HG03025 (cell line): Measurements from ENCODE around the gene G3BP2.
A peak's percentile ranks its signal among the peaks of the same experiment; 100 is the strongest.
"Not testable (repeated sequence)": the region's sequence is repeated elsewhere in the genome, so short reads cannot be mapped to it uniquely, and the experiment has no call there.

Source experiments
- ATAC-seq: cut with Tn5 transposase; IDR thresholded peaks from one replicate; pipeline ENCODE4 v1.9.1; 2021; ENCODE audit warnings: mild to moderate bottlenecking, moderate library complexity; ENCODE audit not compliant: unreplicated experiment, low FRiP score

G3BP2 gene

DNA sequence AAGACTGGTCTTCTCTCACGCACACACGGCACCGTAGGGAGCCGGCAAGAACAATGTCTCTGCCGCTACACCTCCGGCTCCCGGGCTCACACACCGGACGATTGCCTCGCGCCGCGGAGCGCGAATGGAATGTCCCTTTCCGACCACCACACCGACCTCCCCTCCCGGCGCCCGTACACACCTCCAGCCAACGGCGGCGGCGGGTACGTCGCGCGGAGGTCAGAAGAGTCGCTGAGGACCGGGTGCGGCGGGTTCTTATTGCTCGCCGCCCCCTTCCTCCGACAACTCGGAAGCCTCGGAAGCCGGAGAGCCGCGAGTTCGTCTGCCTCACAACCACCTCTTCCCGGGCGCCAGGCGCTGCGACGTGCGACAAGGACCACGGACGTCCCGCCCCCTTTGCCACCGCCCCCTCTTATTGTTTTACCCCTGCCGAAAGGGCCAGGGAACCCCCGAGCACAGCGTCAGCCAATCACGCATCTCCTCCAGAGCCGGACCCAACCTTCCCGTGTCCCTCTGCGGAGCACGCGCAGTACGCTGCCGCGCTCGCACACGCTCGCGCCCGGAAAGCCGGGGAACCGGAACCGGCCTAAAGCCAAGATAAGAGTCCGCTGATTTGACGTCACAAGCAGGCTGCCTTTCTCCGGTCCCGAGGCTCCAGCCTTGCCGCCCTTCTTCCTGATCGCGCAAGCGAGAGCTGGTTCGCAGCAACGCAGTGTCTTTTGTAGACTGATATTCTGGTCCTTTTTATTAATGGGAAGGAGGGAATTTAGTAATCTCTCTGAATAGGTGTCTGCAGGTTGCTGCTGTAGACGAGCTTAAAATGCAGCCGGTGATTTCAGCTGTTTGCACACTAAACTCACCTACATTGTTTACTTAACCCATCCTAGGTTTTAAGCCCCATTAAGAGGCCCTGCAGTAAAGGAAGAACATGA lies at the start of gene G3BP2:
G3BP2 (minus strand) TSS at position 385 of the 932 bp plus-strand sequence. CDS start 11,386 bp downstream, outside the sequence.
- ATAC-seq, result peak; percentile 95

GRCh38 chr4:75722417-75722816 lies 49.2 kb upstream of the G3BP2 start:
- ATAC-seq, result no peak

DNA sequence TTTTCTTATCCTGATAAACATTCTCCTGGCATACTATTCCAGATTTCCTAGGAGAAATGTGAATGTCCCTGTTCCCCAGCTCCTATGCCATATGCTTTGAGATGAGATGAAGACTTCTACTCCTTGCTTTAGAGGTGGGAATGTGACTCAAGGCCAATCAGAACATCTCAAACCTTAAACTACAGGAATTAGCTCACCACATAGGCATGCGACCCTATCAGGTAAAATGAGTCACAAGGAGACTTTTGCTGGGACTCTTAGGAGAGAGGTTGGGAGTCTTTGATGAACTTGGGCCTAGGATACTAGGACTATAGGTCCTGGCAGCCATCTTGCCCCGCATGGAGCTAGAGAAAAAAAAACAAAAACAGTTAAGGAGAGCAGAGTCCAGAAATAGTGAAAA lies 45.3 kb upstream of the G3BP2 start:
- no peak for ATAC-seq

- ATAC-seq, result no peak
These were observed 44.2 kb upstream of the G3BP2 start for GRCh38 chr4:75717408-75717807.

- not testable (repeated sequence) for ATAC-seq
These were observed 42.8 kb upstream of the G3BP2 start for GRCh38 chr4:75716054-75716453.

DNA sequence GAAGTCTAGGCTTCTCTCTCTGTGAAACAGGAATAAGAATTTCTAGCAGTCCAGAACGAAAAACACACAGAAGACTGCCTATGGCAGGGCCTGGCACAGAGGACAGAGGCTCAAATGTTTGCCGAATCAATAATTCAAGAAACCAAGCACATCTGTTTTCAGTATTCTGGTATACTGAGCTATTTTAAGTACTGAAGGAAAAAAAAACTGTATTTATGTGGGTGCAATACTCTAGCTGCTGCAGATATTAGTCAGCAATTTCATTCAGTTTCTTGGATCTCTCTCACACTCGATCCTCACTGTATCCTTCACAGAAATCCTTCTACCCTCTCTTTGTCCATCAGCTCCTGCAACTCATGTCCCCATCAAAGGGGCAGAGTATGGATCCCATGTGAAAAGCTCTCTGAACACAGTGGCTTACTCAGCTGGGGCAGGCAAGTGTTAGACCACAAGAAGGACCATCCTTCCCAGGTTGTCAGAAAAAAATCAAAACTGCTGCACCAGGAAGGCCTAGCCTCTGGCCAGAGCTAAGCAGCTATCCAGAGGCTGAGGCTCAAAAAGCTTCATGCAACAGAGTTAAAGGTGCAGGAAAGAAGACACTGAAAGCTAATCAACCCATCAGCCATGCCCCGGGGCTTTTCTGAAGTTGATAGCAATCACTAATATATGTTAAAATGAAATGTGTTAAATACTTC lies 42.0 kb upstream of the G3BP2 start:
- no peak for ATAC-seq

DNA sequence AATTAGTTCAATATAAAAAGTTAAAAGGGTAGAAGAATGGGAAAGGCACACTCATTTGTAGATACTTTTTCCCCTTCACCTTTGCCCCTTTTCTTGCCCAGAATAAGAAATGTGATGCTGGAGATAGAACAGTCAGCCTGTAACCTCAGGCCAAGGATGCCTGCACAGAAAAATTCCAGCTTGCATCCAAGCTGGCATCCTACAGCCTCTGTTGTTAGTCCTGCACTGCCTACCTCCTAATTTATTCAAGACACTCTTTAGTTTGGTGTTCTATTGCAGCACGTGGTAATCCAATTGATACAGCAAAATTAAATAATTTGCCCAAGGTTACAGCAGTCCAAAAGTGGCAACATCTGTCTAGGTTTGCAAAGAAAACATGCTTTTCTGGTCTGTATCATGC lies 41.5 kb upstream of the G3BP2 start:
- ATAC-seq, result no peak

DNA sequence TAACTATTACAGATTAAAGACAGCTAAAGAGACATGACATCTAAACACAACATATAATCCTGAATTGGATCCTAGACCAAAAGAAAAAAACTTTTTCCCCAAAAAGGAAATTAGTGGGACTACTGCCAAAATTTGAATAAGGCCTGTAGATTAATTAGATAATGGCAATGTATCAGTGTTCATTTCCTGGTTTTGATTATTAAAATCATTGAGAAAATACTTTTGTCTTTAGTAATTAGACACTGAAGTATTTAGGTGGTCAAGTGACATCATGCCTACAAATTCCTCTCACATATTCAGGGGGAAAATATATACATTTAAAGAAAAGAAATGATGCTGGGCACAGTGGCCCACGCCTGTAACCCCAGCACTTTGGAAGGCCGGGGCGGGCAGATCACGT lies 40.8 kb upstream of the G3BP2 start:
- ATAC-seq, result no peak

DNA sequence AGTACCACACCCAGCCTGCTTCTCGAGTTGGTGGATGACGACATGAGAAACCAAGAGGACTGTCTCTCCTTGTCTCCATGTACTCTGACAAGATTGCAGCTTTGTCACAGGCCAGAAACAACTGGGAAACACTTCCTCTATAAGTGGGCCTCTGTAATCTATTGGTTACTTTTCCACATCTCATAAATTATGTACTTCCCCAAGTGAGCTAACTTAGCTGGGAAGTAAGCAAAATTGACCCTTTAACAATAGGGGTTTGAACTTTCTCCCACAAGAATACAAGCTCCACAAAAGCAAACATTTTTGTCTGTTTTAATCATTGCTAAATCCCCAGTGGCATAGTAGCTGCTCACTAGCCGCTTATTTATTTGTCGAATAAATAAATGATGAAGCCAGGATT lies 37.0 kb upstream of the G3BP2 start:
- no peak for ATAC-seq

- ATAC-seq, result no peak
These were observed 35.0 kb upstream of the G3BP2 start for GRCh38 chr4:75708218-75708691.

GRCh38 chr4:75705198-75705977 lies 32.2 kb upstream of the G3BP2 start:
- ATAC-seq, result no peak

DNA sequence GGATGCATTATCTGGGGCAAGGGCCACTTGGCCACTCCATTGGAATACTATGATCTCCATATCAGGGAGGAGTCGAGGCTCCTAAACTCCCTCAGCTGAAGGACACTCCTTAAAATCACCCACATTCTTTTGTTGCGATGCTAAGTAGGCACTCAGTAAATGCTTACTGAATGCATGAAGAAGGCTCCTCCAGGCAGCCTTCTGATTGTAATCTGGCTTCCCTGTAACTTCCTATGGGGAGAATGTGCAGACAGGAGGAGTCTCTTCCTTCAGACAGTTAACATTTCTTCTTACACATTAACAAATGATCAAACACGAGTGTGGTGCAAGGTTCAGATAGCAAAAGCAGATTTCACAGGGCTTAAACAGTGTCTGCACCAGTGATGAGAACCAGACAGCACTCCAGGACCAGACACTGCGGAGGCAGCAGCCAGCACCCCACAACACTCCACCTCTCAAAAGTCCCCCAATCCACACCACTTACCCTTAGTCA lies 29.8 kb upstream of the G3BP2 start:
- no peak for ATAC-seq

DNA sequence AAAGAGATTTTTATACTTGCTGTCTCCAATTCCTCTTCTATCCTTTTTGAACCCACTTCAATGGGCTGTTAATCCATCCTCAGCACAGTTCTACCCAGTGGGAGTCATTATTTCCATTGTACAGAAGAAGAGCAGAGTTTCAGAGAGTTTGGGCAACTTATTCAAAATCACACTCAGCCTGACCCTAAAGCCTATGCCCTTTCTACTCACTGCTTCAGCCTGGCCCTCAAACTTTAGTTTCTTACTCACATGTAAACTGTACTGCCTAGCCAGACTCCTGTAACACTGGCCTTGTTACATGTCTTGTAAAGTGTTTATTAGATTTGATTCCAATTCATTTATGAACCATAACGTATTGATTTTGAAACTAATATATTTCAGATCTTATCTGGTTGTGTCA lies 26.1 kb upstream of the G3BP2 start:
- ATAC-seq, result no peak

GRCh38 chr4:75698963-75699228 lies 25.7 kb upstream of the G3BP2 start:
- peak; percentile 33 for ATAC-seq

- peak; percentile 94 for ATAC-seq
These were observed 25.2 kb upstream of the G3BP2 start for GRCh38 chr4:75698162-75698962.

DNA sequence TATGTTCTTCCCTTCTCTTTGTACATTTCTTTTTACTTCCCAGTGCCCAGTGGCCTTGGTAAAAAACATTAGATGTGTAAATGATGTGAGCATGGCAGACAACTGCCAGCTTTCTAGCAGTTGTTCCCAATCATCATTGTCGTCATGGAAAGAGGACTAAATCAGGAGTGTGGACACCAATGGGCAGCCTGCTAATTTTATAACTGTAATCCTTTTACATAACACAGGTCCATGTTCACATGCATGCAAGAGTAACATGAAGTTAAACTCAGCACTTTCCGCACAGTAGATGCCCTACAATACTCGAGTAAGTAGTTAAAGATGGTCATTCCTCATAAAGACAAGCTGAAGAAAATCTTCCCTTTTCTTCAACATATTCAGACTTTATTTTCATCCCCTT lies 23.4 kb upstream of the G3BP2 start:
- ATAC-seq, result no peak

- no peak for ATAC-seq
These were observed 22.9 kb upstream of the G3BP2 start for GRCh38 chr4:75696071-75696470.

DNA sequence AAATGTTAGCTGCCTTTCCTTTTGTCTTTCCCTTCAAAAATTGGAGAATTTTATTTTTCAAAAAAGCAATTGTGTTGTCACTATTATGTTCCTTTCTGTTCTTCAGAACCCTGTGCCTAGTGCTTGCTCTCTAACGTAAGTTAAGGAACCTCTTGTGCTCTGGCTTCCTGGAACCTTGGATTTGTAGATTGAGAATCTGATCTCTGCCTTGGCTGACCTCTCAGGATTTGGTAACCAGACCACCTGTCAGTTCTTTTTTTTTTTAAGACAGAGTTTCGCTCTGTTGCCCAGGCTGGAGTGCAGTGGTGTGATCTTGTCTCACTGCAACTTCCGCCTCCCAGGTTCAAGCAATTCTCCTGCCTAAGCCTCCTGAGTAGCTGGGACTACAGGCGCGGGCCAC lies 18.9 kb upstream of the G3BP2 start:
- not testable (repeated sequence) for ATAC-seq

- ATAC-seq, result not testable (repeated sequence)
These were observed 13.9 kb upstream of the G3BP2 start for GRCh38 chr4:75687125-75687524.

- no peak for ATAC-seq
These were observed 13.1 kb upstream of the G3BP2 start for GRCh38 chr4:75686346-75686745.
